MCF 10A (cell line): ENCODE results near the gene RFX5. TPM values are rescaled to one million over a fixed set of nuclear protein-coding genes. Genes with fewer than 3 reads are reported as not detected.
A peak's percentile ranks its signal among the peaks of the same experiment; 100 is the strongest.

ENCODE experiments used
- BruUV-seq: library from RNA; stranded (reverse); fragments of 400-500 nt; replicated peaks from 2 replicates; lab custom pipeline; 2021; lab: Mats Ljungman, UMichigan
- CTCF ChIA-PET: fragments of 300-600 bp; sonication (Branson Sonifier 250); formaldehyde crosslinking; extraction: SDS; loops from one replicate; lab custom pipeline; 2021; ENCODE audit warnings: antibody characterized with exemption, inconsistent platforms; lab: Yijun Ruan, JAX
- POLR2A ChIA-PET: fragments of 300-600, 350-650 bp; sonication (Branson Sonifier 250); formaldehyde crosslinking; extraction: SDS; loops from one replicate; lab custom pipeline; 2020; ENCODE audit warnings: antibody characterized with exemption, inconsistent platforms; lab: Yijun Ruan, JAX
- DNase-seq: peaks from one replicate; pipeline ENCODE4 v3.0.0-alpha.2; 2018; ENCODE audit not compliant: unreplicated experiment
- H3K27ac Mint-ChIP-seq: one replicate; pipeline ENCODE4 v1.8.0; 2022; ENCODE audit warnings: mild to moderate bottlenecking, low read depth, mixed read lengths; ENCODE audit not compliant: unreplicated experiment
- H3K27me3 Mint-ChIP-seq: one replicate; pipeline ENCODE4 v1.8.0; 2022; ENCODE audit warnings: mixed read lengths; ENCODE audit not compliant: insufficient read depth, unreplicated experiment
- H3K36me3 Mint-ChIP-seq: one replicate; pipeline ENCODE4 v1.8.0; 2022; ENCODE audit warnings: mild to moderate bottlenecking, moderate library complexity, mixed read lengths; ENCODE audit not compliant: insufficient read depth, unreplicated experiment
- H3K4me1 Mint-ChIP-seq: one replicate; pipeline ENCODE4 v1.8.0; 2022; ENCODE audit warnings: mixed read lengths; ENCODE audit not compliant: insufficient read depth, unreplicated experiment
- H3K4me3 Mint-ChIP-seq: one replicate; pipeline ENCODE4 v1.8.0; 2022; ENCODE audit warnings: mild to moderate bottlenecking, moderate library complexity, mixed read lengths; ENCODE audit not compliant: unreplicated experiment
- H3K9me3 Mint-ChIP-seq: one replicate; pipeline ENCODE4 v1.8.0; 2022; ENCODE audit warnings: mixed read lengths; ENCODE audit not compliant: unreplicated experiment
- CTCF ChIP-seq: fragments of 200-600 bp; IDR thresholded peaks from one replicate; pipeline ENCODE4 v1.8.0; 2022; ENCODE audit warnings: antibody characterized with exemption, mild to moderate bottlenecking; ENCODE audit not compliant: unreplicated experiment
- intact Hi-C: fragments of 100-400 bp; cut with micrococcal nuclease; formaldehyde crosslinking; loops from 2 replicates; pipeline ENCODE4 v1.14.1; 2022
- total RNA-seq: library from RNA; stranded (reverse); gene quantifications from 2 replicates; pipeline ENCODE4 v1.2.3, GENCODE V29; 2022

The RFX5 gene
- total RNA-seq, 1 experiment from 2014 or later: 26.5 TPM

- no peak for DNase-seq
- no peak for TF ChIP-seq CTCF
- H3K27me3 Mint-ChIP-seq: no peaks in the 10 kb centered on the region
- H3K9me3 Mint-ChIP-seq: no peaks in the 10 kb centered on the region
- intact Hi-C loops: loop anchor here (5.0 kb wide), 2 partner anchors 44 to 129 kb away; partner anchors contain the start of genes PIP5K1A and ZNF687
- H3K4me3 Mint-ChIP-seq: peak overlapping the region; percentile 89
- ChIA-PET CTCF (interaction anchor here (0.6 to 13.3 kb wide), 7 partner anchors 10 to 44 kb away, joined by 3 to 214 read pairs (median 11); partner anchors contain the start of gene ZNF687), POLR2A (interaction anchor here (0.5 to 9.3 kb wide), 23 partner anchors 12 to 1030 kb away, joined by 3 to 253 read pairs (median 10); partner anchors contain the start of genes LYSMD1, PSMB4, PSMD4 and RFX5)
- peaks cover 53% of the 10 kb centered on the region for H3K36me3 Mint-ChIP-seq
- BruUV-seq: TSS peak; percentile 54
- peaks cover 38% of the 10 kb centered on the region for H3K4me1 Mint-ChIP-seq
- peak overlapping the region; percentile 90 for H3K27ac Mint-ChIP-seq
Observed at GRCh38 chr1:151325646-151326429, 21.2 kb downstream of the RFX5 start.

- H3K27me3 Mint-ChIP-seq: no peaks in the 10 kb centered on the region
- POLR2A ChIA-PET: interaction anchor here (0.7 to 9.3 kb wide), 9 partner anchors 11 to 757 kb away, joined by 3 to 253 read pairs (median 30); partner anchors contain the start of genes PSMB4, SCNM1 and ZNF687
- DNase-seq: no peak
- peaks cover 43% of the 10 kb centered on the region for H3K4me1 Mint-ChIP-seq
- H3K9me3 Mint-ChIP-seq: no peaks in the 10 kb centered on the region
- CTCF ChIA-PET: interaction anchor here (0.6 to 13.3 kb wide), 6 partner anchors 14 to 269 kb away, joined by 3 to 214 read pairs (median 4); no protein-coding TSS in a partner anchor
- H3K4me3 Mint-ChIP-seq: peak overlapping the region; percentile 89
- peaks cover 59% of the 10 kb centered on the region for H3K36me3 Mint-ChIP-seq
- intact Hi-C loops: loop anchor here (5.0 kb wide), 2 partner anchors 43 to 128 kb away; partner anchors contain the start of genes PIP5K1A and ZNF687
- no peak for TF ChIP-seq CTCF
- peak overlapping the region; percentile 90 for H3K27ac Mint-ChIP-seq
- no TSS peak for BruUV-seq
Observed at GRCh38 chr1:151325231-151325630, 21.8 kb downstream of the RFX5 start.

GRCh38 chr1:151324390-151324930, 22.6 kb downstream of the RFX5 start:
- Mint-ChIP-seq H3K4me1 (peaks cover 43% of the 10 kb centered on the region), H3K27ac (peak overlapping the region; percentile 90), H3K4me3 (no peak overlapping the region), H3K36me3 (peaks cover 67% of the 10 kb centered on the region), H3K9me3 (no peaks in the 10 kb centered on the region), H3K27me3 (no peaks in the 10 kb centered on the region)
- CTCF ChIA-PET: interaction anchor here (0.7 to 13.3 kb wide), 4 partner anchors 15 to 269 kb away, joined by 3 to 214 read pairs (median 30); no protein-coding TSS in a partner anchor
- POLR2A ChIA-PET: interaction anchor here (1.2 to 9.3 kb wide), 6 partner anchors 11 to 158 kb away, joined by 3 to 253 read pairs (median 68); partner anchors contain the start of genes PSMB4, SCNM1 and ZNF687
- no peak for TF ChIP-seq CTCF
- intact Hi-C loops: no loop called here
- no TSS peak for BruUV-seq
- DNase-seq: no peak
